ENCODE data around the gene LMF1. TPM values are rescaled to one million over a fixed set of nuclear protein-coding genes. Genes with fewer than 3 reads are reported as not detected.

LMF1 gene
- polyA plus RNA-seq, 1 donor (not counting 4 experiments of a cell fraction or from before 2014, with no cell fraction given) = 3.1 TPM

GRCh38 chr16:937723-938122 is 33.1 kb downstream of the LMF1 start:
- H3K9me3 ChIP-seq (ENCODE audit: control insufficient read depth, low read depth, low read length) = no peaks in the 10 kb centered on the region
- no peak overlapping the region for H3K4me2 ChIP-seq (ENCODE audit: control insufficient read depth, extremely low read depth, insufficient read depth, low read depth, low read length)
- H3K4me1 ChIP-seq (ENCODE audit: control insufficient read depth, extremely low read depth, insufficient read depth, low read length) = no peaks in the 10 kb centered on the region
- no peak overlapping the region for H2AFZ ChIP-seq (ENCODE audit: control insufficient read depth, low read length)
- H3K27ac ChIP-seq (ENCODE audit: control insufficient read depth, insufficient read depth, low read length) = no peak overlapping the region
- H3K36me3 ChIP-seq (ENCODE audit: control insufficient read depth in 2 of 2, extremely low read depth in 1 of 2, insufficient read depth in 2 of 2, low read length in 2 of 2) = no peaks in the 10 kb centered on the region
- TF ChIP-seq EZH2 (IDR thresholded peaks at IDR 0.05; ENCODE audit: low read length) (no peak), CTCF (optimal IDR thresholded peaks at IDR 0.05 in 1 of 3, IDR thresholded peaks at IDR 0.05 in 1 of 3, conservative IDR thresholded peaks at IDR 0.05 in 1 of 3; ENCODE audit: extremely low read depth in 1 of 3, insufficient read depth in 2 of 3, low read length in 3 of 3) (no peak)
- H3K9ac ChIP-seq (ENCODE audit: control insufficient read depth, extremely low read depth, insufficient read depth, low read length) = no peak overlapping the region
- H3K9me1 ChIP-seq (ENCODE audit: control insufficient read depth, extremely low read depth, insufficient read depth, low read length) = no peaks in the 10 kb centered on the region
- FAIRE-seq = no peak
- no peak for DNase-seq (ENCODE audit: low read depth, low spot score)
- no peaks in the 10 kb centered on the region for H4K20me1 ChIP-seq (ENCODE audit: control insufficient read depth, extremely low read depth, insufficient read depth, low read length)
- H3K79me2 ChIP-seq (ENCODE audit: control insufficient read depth, insufficient read depth, low read length) = no peaks in the 10 kb centered on the region
- H3K4me3 ChIP-seq (ENCODE audit: control insufficient read depth in 2 of 3, extremely low read depth in 1 of 3, insufficient read depth in 2 of 3, low read depth in 1 of 3, low read length in 3 of 3) = no peak overlapping the region
- dilution Hi-C loops (cut with MboI; ENCODE audit: extremely low pct_ligation_motif_present, low sequenced_read_pairs) = no loop called here
- no peaks in the 10 kb centered on the region for H3K27me3 ChIP-seq (ENCODE audit: control insufficient read depth, extremely low read depth, insufficient read depth, low read length)

GRCh38 chr16:937311-937710 is 33.5 kb downstream of the LMF1 start:
- no peak overlapping the region for H3K4me2 ChIP-seq (ENCODE audit: control insufficient read depth, extremely low read depth, insufficient read depth, low read depth, low read length)
- no peaks in the 10 kb centered on the region for H4K20me1 ChIP-seq (ENCODE audit: control insufficient read depth, extremely low read depth, insufficient read depth, low read length)
- H2AFZ ChIP-seq (ENCODE audit: control insufficient read depth, low read length) = no peak overlapping the region
- H3K4me3 ChIP-seq (ENCODE audit: control insufficient read depth in 2 of 3, extremely low read depth in 1 of 3, insufficient read depth in 2 of 3, low read depth in 1 of 3, low read length in 3 of 3) = no peak overlapping the region
- H3K36me3 ChIP-seq (ENCODE audit: control insufficient read depth in 2 of 2, extremely low read depth in 1 of 2, insufficient read depth in 2 of 2, low read length in 2 of 2) = no peaks in the 10 kb centered on the region
- no peak overlapping the region for H3K27ac ChIP-seq (ENCODE audit: control insufficient read depth, insufficient read depth, low read length)
- no peak overlapping the region for H3K9ac ChIP-seq (ENCODE audit: control insufficient read depth, extremely low read depth, insufficient read depth, low read length)
- no peaks in the 10 kb centered on the region for H3K9me3 ChIP-seq (ENCODE audit: control insufficient read depth, low read depth, low read length)
- FAIRE-seq = no peak
- no peaks in the 10 kb centered on the region for H3K27me3 ChIP-seq (ENCODE audit: control insufficient read depth, extremely low read depth, insufficient read depth, low read length)
- no peaks in the 10 kb centered on the region for H3K79me2 ChIP-seq (ENCODE audit: control insufficient read depth, insufficient read depth, low read length)
- no peaks in the 10 kb centered on the region for H3K9me1 ChIP-seq (ENCODE audit: control insufficient read depth, extremely low read depth, insufficient read depth, low read length)
- no peaks in the 10 kb centered on the region for H3K4me1 ChIP-seq (ENCODE audit: control insufficient read depth, extremely low read depth, insufficient read depth, low read length)
- dilution Hi-C loops (cut with MboI; ENCODE audit: extremely low pct_ligation_motif_present, low sequenced_read_pairs) = no loop called here
- TF ChIP-seq EZH2 (IDR thresholded peaks at IDR 0.05; ENCODE audit: low read length) (no peak), CTCF (optimal IDR thresholded peaks at IDR 0.05 in 1 of 3, IDR thresholded peaks at IDR 0.05 in 1 of 3, conservative IDR thresholded peaks at IDR 0.05 in 1 of 3; ENCODE audit: extremely low read depth in 1 of 3, insufficient read depth in 2 of 3, low read length in 3 of 3) (no peak)
- DNase-seq (ENCODE audit: low read depth, low spot score) = no peak

All from keratinocyte (primary cell).